GM06990 (cell line): ENCODE data around the gene CBR4.

Experiments used
- DNase-seq: peaks from one replicate; pipeline ENCODE4 v3.0.0-alpha.2; 2011; ENCODE audit not compliant: insufficient read length; ENCODE audit errors: extremely low read depth
- H3K27me3 ChIP-seq: replicated peaks from 2 replicates; pipeline ENCODE4 v1.6.0; 2011; ENCODE audit warnings: low read length; ENCODE audit not compliant: control insufficient read depth, insufficient read depth
- H3K36me3 ChIP-seq: 2 replicates; pipeline ENCODE4 v1.5.1; 2011; ENCODE audit warnings: low read length; ENCODE audit not compliant: control insufficient read depth, insufficient read depth
- H3K4me3 ChIP-seq: replicated peaks from 2 replicates; pipeline ENCODE4 v1.5.1; 2011; ENCODE audit warnings: low read depth, mild to moderate bottlenecking, control low read depth, low read length
- TF ChIP-seq, protein P1 (sequence below): IDR thresholded peaks from 2 replicates; pipeline ENCODE4 v1.5.1; 2011; ENCODE audit warnings: low read length, control low read depth, mild to moderate bottlenecking, inconsistent platforms; ENCODE audit not compliant: insufficient read depth, poor library complexity, severe bottlenecking

CBR4 gene

GRCh38 chr4:169005453-169006099 is 4.5 kb downstream of the CBR4 start:
- peaks cover 2% of the 10 kb centered on the region for H3K36me3 ChIP-seq
- H3K27me3 ChIP-seq: no peaks in the 10 kb centered on the region
- no peak overlapping the region for H3K4me3 ChIP-seq
- DNase-seq: no peak
- TF ChIP-seq, protein P1, sequence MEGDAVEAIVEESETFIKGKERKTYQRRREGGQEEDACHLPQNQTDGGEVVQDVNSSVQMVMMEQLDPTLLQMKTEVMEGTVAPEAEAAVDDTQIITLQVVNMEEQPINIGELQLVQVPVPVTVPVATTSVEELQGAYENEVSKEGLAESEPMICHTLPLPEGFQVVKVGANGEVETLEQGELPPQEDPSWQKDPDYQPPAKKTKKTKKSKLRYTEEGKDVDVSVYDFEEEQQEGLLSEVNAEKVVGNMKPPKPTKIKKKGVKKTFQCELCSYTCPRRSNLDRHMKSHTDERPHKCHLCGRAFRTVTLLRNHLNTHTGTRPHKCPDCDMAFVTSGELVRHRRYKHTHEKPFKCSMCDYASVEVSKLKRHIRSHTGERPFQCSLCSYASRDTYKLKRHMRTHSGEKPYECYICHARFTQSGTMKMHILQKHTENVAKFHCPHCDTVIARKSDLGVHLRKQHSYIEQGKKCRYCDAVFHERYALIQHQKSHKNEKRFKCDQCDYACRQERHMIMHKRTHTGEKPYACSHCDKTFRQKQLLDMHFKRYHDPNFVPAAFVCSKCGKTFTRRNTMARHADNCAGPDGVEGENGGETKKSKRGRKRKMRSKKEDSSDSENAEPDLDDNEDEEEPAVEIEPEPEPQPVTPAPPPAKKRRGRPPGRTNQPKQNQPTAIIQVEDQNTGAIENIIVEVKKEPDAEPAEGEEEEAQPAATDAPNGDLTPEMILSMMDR: no peak

DNA sequence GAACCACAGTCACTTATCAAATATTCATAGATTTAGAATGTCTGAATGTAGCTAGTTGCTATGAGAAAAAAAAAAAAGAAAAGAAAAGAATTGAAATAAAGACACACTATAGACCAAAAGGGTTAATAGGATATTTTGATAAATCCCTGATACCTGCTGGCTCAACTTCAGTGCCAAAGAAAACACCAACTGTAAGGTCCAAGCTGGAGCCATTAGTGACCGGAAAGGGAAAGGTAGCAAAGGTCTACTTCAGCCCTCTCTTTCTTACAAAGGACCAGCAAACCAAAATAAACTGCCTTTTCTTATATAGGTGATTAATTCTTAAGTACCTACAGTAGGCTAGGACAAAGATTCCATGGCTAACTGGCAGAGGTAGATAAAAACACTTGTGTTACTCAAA is 9.7 kb downstream of the CBR4 start:
- H3K36me3 ChIP-seq: peaks cover 2% of the 10 kb centered on the region
- no peak for DNase-seq
- H3K4me3 ChIP-seq: no peak overlapping the region
- no peaks in the 10 kb centered on the region for H3K27me3 ChIP-seq
- TF ChIP-seq, protein P1: no peak

DNA sequence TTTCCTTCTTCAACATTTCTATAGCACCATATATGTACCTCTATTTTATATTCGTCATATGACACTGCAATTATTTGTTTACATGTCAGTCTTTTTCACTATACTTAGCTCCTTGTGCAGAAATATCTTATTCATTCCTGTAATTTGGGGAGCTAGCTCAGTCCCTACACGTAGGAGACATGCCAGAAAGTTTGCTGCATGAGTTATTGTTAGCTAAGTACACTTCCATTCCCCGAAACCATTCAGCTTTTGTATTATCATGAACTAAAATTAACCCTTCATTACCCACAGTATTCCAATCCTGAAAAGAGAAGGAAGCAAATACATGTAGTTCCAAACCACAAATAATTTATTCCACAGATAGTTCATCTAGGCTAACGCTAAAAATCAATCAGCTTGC is 10.2 kb downstream of the CBR4 start:
- Histone ChIP-seq H3K36me3 (no peaks in the 10 kb centered on the region; the same call in none of the 2 replicates), H3K4me3 (no peak overlapping the region), H3K27me3 (no peaks in the 10 kb centered on the region)
- TF ChIP-seq, protein P1: no peak
- no peak for DNase-seq

- Histone ChIP-seq H3K4me3 (no peak overlapping the region), H3K27me3 (no peaks in the 10 kb centered on the region), H3K36me3 (no peaks in the 10 kb centered on the region; the same call in none of the 2 replicates)
- DNase-seq: no peak
- TF ChIP-seq, protein P1: no peak
Observed at GRCh38 chr4:168998596-168998995, 11.5 kb downstream of the CBR4 start.

DNA sequence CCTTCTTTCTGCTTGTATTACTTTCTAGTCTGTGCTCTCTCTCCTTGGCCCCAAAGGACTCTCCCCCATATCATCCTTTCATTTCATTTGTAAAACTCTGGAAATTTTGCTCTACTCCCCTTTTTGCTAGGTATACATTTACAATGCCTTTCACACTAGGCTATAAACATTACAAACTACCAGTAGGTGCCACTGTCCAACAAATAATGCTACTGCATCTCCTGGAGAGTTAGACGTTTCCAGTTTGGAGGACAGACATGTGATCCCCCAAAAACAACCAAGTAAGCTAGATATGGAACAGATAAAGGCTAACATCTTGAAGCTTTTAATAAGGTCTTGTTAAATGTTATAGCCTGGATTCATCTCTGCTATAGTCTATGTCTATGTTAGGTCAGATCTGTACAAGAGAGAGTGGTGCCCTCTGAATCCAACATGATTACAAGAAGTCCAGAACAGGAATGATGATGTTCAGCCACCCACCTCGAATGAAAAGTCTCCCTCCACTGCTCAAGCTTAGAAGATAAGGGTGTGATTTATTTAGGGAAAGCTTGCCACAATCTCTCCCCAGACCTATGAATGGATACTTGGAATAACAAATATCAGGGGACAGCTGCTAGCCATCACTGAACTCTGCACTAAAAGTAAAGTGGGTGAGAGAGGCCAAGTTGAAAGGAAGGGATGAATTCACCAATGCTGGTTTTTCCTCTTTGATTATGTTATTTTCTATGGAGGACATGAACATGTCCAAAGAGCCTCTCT is 14.3 kb downstream of the CBR4 start:
- no peak for DNase-seq
- no peaks in the 10 kb centered on the region; the same call in 1 of the 2 replicates for H3K36me3 ChIP-seq
- H3K4me3 ChIP-seq: no peak overlapping the region
- H3K27me3 ChIP-seq: no peaks in the 10 kb centered on the region
- TF ChIP-seq, protein P1: no peak
